ENCODE measurements around the gene PTPRN2. TPM values are rescaled to one million over a fixed set of nuclear protein-coding genes. Genes with fewer than 3 reads are reported as not detected.

Gene PTPRN2
- total RNA-seq, 1 donor from 2014 or later = 32.2 TPM

DNA sequence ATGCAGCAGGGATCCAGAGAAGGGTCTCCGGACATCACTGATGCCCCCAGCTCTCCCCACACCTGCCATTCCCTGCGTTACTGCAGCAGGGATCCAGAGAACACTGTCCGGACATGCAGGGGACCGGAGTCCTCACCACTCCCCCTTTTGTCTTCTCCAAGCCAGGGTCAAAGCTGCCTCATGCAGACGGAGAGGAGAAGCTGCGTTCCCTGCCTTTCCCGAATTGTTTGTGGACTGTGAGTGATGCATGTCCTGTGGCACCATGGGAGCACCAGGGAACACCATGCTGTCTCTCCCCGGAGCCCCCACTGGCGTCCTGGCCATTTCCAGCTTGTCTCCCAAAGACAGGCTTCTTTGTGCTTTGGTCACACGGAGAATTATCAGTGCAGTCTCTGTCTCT, 599.7 kb downstream of the PTPRN2 start:
- Mint-ChIP-seq H3K27ac (ENCODE audit: unreplicated experiment) (peak overlapping the region; percentile 19), H3K4me1 (peaks cover 16% of the 10 kb centered on the region), H3K36me3 (ENCODE audit: low read depth) (no peaks in the 10 kb centered on the region), H3K4me3 (no peak overlapping the region), H3K9me3 (no peaks in the 10 kb centered on the region), H3K27me3 (ENCODE audit: low read depth) (no peaks in the 10 kb centered on the region)
- TF ChIP-seq, protein P1, sequence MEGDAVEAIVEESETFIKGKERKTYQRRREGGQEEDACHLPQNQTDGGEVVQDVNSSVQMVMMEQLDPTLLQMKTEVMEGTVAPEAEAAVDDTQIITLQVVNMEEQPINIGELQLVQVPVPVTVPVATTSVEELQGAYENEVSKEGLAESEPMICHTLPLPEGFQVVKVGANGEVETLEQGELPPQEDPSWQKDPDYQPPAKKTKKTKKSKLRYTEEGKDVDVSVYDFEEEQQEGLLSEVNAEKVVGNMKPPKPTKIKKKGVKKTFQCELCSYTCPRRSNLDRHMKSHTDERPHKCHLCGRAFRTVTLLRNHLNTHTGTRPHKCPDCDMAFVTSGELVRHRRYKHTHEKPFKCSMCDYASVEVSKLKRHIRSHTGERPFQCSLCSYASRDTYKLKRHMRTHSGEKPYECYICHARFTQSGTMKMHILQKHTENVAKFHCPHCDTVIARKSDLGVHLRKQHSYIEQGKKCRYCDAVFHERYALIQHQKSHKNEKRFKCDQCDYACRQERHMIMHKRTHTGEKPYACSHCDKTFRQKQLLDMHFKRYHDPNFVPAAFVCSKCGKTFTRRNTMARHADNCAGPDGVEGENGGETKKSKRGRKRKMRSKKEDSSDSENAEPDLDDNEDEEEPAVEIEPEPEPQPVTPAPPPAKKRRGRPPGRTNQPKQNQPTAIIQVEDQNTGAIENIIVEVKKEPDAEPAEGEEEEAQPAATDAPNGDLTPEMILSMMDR (conservative IDR thresholded peaks at IDR 0.05) = no peak
- no peak for DNase-seq (ENCODE audit: low read depth, low spot score)

DNA sequence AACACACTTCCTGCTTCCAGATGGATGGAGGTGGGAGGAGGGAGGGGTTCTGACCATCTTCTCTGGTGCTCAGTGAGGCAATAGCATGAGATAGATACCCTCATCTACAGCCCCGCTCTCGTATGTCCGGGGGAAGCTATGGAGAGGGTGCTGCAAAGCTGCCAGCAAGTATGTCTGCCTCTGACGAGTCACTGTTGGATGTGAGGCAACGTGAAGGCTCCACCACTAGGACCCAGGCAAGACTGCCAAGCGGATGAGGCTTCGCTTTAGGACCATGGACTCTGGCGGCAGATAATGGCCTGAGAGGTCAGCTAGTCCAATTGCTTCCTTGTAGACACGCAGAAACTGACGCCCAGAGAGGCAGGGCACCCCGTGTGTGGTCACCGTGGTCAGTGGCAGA, 601.6 kb downstream of the PTPRN2 start:
- Mint-ChIP-seq H3K9me3 (no peaks in the 10 kb centered on the region), H3K4me3 (no peak overlapping the region)
- DNase-seq (ENCODE audit: low read depth, low spot score) = no peak

GRCh38 chr7:157985636-157986035, 602.0 kb downstream of the PTPRN2 start:
- DNase-seq (ENCODE audit: low read depth, low spot score) = no peak
- H3K9me3 Mint-ChIP-seq = no peaks in the 10 kb centered on the region
- TF ChIP-seq, protein P1 (conservative IDR thresholded peaks at IDR 0.05) = no peak
- no peak overlapping the region for H3K4me3 Mint-ChIP-seq
- H3K4me1 Mint-ChIP-seq = peaks cover 16% of the 10 kb centered on the region
- H3K27ac Mint-ChIP-seq (ENCODE audit: unreplicated experiment) = peak overlapping the region; percentile 6
- H3K27me3 Mint-ChIP-seq (ENCODE audit: low read depth) = peaks cover 4% of the 10 kb centered on the region
- no peaks in the 10 kb centered on the region for H3K36me3 Mint-ChIP-seq (ENCODE audit: low read depth)

More for the DNA sequence above, 601.6 kb downstream of the PTPRN2 start:
- H3K27ac Mint-ChIP-seq (ENCODE audit: unreplicated experiment) = peak overlapping the region; percentile 6
- TF ChIP-seq, protein P1 (conservative IDR thresholded peaks at IDR 0.05) = no peak
- peaks cover 3% of the 10 kb centered on the region for H3K27me3 Mint-ChIP-seq (ENCODE audit: low read depth)
- peaks cover 16% of the 10 kb centered on the region for H3K4me1 Mint-ChIP-seq
- H3K36me3 Mint-ChIP-seq (ENCODE audit: low read depth) = no peaks in the 10 kb centered on the region

GRCh38 chr7:157984423-157985163, 603.0 kb downstream of the PTPRN2 start:
- no peak overlapping the region for H3K4me3 Mint-ChIP-seq
- no peak overlapping the region for H3K27ac Mint-ChIP-seq (ENCODE audit: unreplicated experiment)
- peaks cover 14% of the 10 kb centered on the region for H3K4me1 Mint-ChIP-seq
- peaks cover 4% of the 10 kb centered on the region for H3K27me3 Mint-ChIP-seq (ENCODE audit: low read depth)
- DNase-seq (ENCODE audit: low read depth, low spot score) = no peak
- no peaks in the 10 kb centered on the region for H3K36me3 Mint-ChIP-seq (ENCODE audit: low read depth)
- no peaks in the 10 kb centered on the region for H3K9me3 Mint-ChIP-seq
- TF ChIP-seq, protein P1 (conservative IDR thresholded peaks at IDR 0.05) = no peak

GRCh38 chr7:157983502-157984422, 603.9 kb downstream of the PTPRN2 start:
- TF ChIP-seq, protein P1 (conservative IDR thresholded peaks at IDR 0.05) = no peak

More at GRCh38 chr7:157983502-157984422, 603.9 kb downstream of the PTPRN2 start:
- Mint-ChIP-seq H3K4me1 (peaks cover 16% of the 10 kb centered on the region), H3K4me3 (no peak overlapping the region), H3K27ac (ENCODE audit: unreplicated experiment) (no peak overlapping the region), H3K27me3 (ENCODE audit: low read depth) (peaks cover 4% of the 10 kb centered on the region), H3K36me3 (ENCODE audit: low read depth) (no peaks in the 10 kb centered on the region), H3K9me3 (no peaks in the 10 kb centered on the region)
- DNase-seq (ENCODE audit: low read depth, low spot score) = no peak
